PC-3 (cell line): ENCODE data around the gene FRRS1. TPM values are rescaled to one million over a fixed set of nuclear protein-coding genes. Genes with fewer than 3 reads are reported as not detected.

Experiments used
- ATAC-seq: fragments of 200-7000 bp; cut with Tn5 transposase; 2 replicates; pipeline ENCODE4 v1.9.1; 2020; ENCODE audit warnings: mild to moderate bottlenecking, moderate library complexity
- BruUV-seq: library from RNA; stranded (reverse); fragments of 400-500 nt; replicated peaks from 2 replicates; lab custom pipeline; 2021; lab: Mats Ljungman, UMichigan
- CTCF ChIA-PET: fragments of 300-600 bp; sonication (Branson Sonifier 250); formaldehyde crosslinking; loops from one replicate; lab custom pipeline; 2022; ENCODE audit warnings: antibody characterized with exemption; lab: Charles Lee
- POLR2A ChIA-PET: fragments of 300-600 bp; sonication (Branson Sonifier 250); formaldehyde crosslinking; loops from one replicate; lab custom pipeline; 2022; ENCODE audit warnings: antibody characterized with exemption; ENCODE audit not compliant: unreplicated experiment; lab: Charles Lee
- DNase-seq: peaks from one replicate; pipeline ENCODE4 v3.0.0-alpha.2; 2015
- H2AFZ ChIP-seq: fragments of 300-600 bp; sonication (generic); 2 replicates; pipeline ENCODE4 v1.6.0; 2016; ENCODE audit warnings: antibody characterized with exemption, low read length
- H3F3A ChIP-seq: fragments of 300-600 bp; sonication (generic); one replicate; pipeline ENCODE4 v1.6.0; 2017; ENCODE audit warnings: antibody characterized with exemption, low read length, control low read depth, mild to moderate bottlenecking; ENCODE audit not compliant: unreplicated experiment
- H3K27ac ChIP-seq: fragments of 300-600 bp; sonication (generic); 2 replicates; pipeline ENCODE4 v1.5.1; 2016; ENCODE audit warnings: mild to moderate bottlenecking, low read length
- H3K27me3 ChIP-seq: fragments of 300-600 bp; sonication (generic); 2 replicates; pipeline ENCODE4 v1.6.1; 2016; ENCODE audit warnings: low read length, mixed read lengths
- H3K36me3 ChIP-seq: fragments of 300-600 bp; sonication (generic); 2 replicates; pipeline ENCODE4 v1.6.1; 2016; ENCODE audit warnings: low read depth, mixed run types, low read length, mixed read lengths
- H3K4me1 ChIP-seq: fragments of 300-600 bp; sonication (generic); 2 replicates; pipeline ENCODE4 v1.5.1; 2016; ENCODE audit warnings: low read length; ENCODE audit not compliant: insufficient read depth
- H3K4me2 ChIP-seq: fragments of 300-600 bp; sonication (generic); 2 replicates; pipeline ENCODE4 v1.6.0; 2016; ENCODE audit warnings: low read length
- H3K4me3 ChIP-seq: fragments of 300-600 bp; sonication (generic); 2 replicates; pipeline ENCODE4 v1.5.1; 2016; ENCODE audit warnings: mild to moderate bottlenecking, low read length, mixed read lengths
- H3K79me2 ChIP-seq: fragments of 300-600 bp; sonication (generic); 2 replicates; pipeline ENCODE4 v1.6.1; 2017; ENCODE audit warnings: low read length, mixed read lengths
- H3K9ac ChIP-seq: fragments of 300-600 bp; sonication (generic); 2 replicates; pipeline ENCODE4 v1.6.0; 2016; ENCODE audit warnings: mild to moderate bottlenecking, low read length
- H3K9me2 ChIP-seq: fragments of 300-600 bp; sonication (generic); replicated peaks from 2 replicates; pipeline ENCODE4 v1.6.1; 2016; ENCODE audit warnings: mixed run types, low read length, mixed read lengths
- H3K9me3 ChIP-seq: fragments of 300-600 bp; sonication (generic); 2 replicates; pipeline ENCODE4 v1.6.1; 2016; ENCODE audit warnings: low read length, mixed read lengths
- H4K20me1 ChIP-seq: fragments of 300-600 bp; sonication (generic); 2 replicates; pipeline ENCODE4 v1.6.1; 2016; ENCODE audit warnings: low read length, mixed read lengths
- EZH2 ChIP-seq: fragments of 300-600 bp; sonication (generic); IDR thresholded peaks from one replicate; pipeline ENCODE4 v1.6.1; 2017; ENCODE audit warnings: antibody characterized with exemption, mild to moderate bottlenecking, low read length; ENCODE audit not compliant: unreplicated experiment
- EZH2phosphoT487 ChIP-seq: fragments of 300-600 bp; sonication (generic); IDR thresholded peaks from 2 replicates; pipeline ENCODE4 v1.6.1; 2018; ENCODE audit warnings: mild to moderate bottlenecking, antibody characterized with exemption, low read length, borderline replicate concordance
- intact Hi-C: fragments of 100-400 bp; cut with micrococcal nuclease; formaldehyde crosslinking; loops from 2 replicates; pipeline ENCODE4 v1.9.0; 2023
- total RNA-seq: library from RNA; depleted of rRNA; stranded (reverse); fragments of >200 nt; gene quantifications from 2 replicates; pipeline ENCODE4 v1.2.3, GENCODE V29; 2014
- TF ChIP-seq, protein P1 (sequence below): fragments of 300-600 bp; sonication (generic); conservative IDR thresholded peaks from 2 replicates; pipeline ENCODE4 v1.5.1; 2017; ENCODE audit warnings: antibody characterized with exemption, low read depth, mild to moderate bottlenecking, low read length

Gene FRRS1
- total RNA-seq, 1 experiment from 2014 or later, result 16.3 TPM

DNA sequence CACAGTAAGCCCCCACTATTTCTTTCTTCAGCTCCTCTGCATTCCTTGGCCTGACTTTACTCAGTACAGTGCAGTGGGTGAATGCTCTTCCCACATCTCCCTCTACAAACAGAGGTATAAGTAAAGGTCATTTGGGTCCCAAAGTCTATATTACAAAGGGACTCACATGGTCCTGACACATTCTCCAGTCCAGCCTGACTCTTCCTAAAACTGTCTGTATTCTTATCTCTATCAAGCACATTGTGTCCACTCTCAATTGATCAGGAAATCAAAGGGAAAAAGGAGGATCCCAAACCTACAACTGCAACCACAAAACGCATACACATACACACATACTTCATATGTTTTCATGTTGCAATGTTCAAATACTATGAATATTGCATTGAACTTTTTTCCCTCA is 49.4 kb downstream of the FRRS1 start:
- CTCF ChIA-PET, result no interaction called here
- TF ChIP-seq EZH2phosphoT487 (no peak), EZH2 (no peak)
- TF ChIP-seq, protein P1, sequence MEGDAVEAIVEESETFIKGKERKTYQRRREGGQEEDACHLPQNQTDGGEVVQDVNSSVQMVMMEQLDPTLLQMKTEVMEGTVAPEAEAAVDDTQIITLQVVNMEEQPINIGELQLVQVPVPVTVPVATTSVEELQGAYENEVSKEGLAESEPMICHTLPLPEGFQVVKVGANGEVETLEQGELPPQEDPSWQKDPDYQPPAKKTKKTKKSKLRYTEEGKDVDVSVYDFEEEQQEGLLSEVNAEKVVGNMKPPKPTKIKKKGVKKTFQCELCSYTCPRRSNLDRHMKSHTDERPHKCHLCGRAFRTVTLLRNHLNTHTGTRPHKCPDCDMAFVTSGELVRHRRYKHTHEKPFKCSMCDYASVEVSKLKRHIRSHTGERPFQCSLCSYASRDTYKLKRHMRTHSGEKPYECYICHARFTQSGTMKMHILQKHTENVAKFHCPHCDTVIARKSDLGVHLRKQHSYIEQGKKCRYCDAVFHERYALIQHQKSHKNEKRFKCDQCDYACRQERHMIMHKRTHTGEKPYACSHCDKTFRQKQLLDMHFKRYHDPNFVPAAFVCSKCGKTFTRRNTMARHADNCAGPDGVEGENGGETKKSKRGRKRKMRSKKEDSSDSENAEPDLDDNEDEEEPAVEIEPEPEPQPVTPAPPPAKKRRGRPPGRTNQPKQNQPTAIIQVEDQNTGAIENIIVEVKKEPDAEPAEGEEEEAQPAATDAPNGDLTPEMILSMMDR, result no peak

DNA sequence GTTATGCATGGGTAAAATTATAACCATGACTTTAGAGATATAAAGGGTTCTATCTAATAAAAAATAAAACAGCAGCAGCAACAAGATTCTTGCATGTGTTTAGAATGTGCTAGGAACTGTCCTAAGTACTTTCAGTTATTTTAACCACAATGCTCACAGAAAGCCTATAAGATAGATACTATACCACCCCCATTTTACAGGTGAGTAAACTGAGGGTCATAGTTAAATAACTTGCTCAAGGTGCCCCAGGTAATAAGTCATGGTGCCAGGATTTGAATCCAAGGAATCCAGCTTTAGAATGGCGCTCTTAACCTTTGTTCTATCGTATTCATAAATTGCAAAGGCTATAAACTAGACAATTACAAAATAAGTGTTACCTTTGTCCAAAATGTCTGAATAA is 53.4 kb downstream of the FRRS1 start:
- no peaks in the 10 kb centered on the region for H3F3A ChIP-seq
- no peak overlapping the region for H3K4me3 ChIP-seq
- no peaks in the 10 kb centered on the region for H4K20me1 ChIP-seq
- intact Hi-C loops, result no loop called here
- DNase-seq (no peak), ATAC-seq (no peak)
- H3K27me3 ChIP-seq, result no peaks in the 10 kb centered on the region
- peaks cover 18% of the 10 kb centered on the region; the same call in 1 of the 2 replicates for H3K36me3 ChIP-seq
- no peaks in the 10 kb centered on the region for H3K79me2 ChIP-seq
- BruUV-seq, result no TSS peak
- no peaks in the 10 kb centered on the region for H3K9me2 ChIP-seq
- TF ChIP-seq, protein P1, result no peak
- TF ChIP-seq EZH2, result no peak
- TF ChIP-seq EZH2phosphoT487, result no peak
- no peaks in the 10 kb centered on the region for H3K9me3 ChIP-seq
- H3K4me2 ChIP-seq, result no peak overlapping the region
- no peak overlapping the region for H3K9ac ChIP-seq
- H3K4me1 ChIP-seq, result no peaks in the 10 kb centered on the region
- H2AFZ ChIP-seq, result no peak overlapping the region
- CTCF ChIA-PET, result no interaction called here
- POLR2A ChIA-PET, result no interaction called here
- no peak overlapping the region for H3K27ac ChIP-seq

More for the DNA sequence above, 49.4 kb downstream of the FRRS1 start:
- Histone ChIP-seq H3K4me3 (no peak overlapping the region), H3F3A (no peaks in the 10 kb centered on the region), H3K27me3 (no peaks in the 10 kb centered on the region), H3K9ac (no peak overlapping the region), H3K27ac (no peak overlapping the region), H2AFZ (no peak overlapping the region), H4K20me1 (no peaks in the 10 kb centered on the region), H3K79me2 (no peaks in the 10 kb centered on the region), H3K9me3 (no peaks in the 10 kb centered on the region), H3K36me3 (peaks cover 6% of the 10 kb centered on the region; the same call in 1 of the 2 replicates), H3K4me1 (peaks cover 10% of the 10 kb centered on the region), H3K4me2 (no peak overlapping the region), H3K9me2 (no peaks in the 10 kb centered on the region)
- POLR2A ChIA-PET, result no interaction called here
- ATAC-seq (no peak), DNase-seq (no peak)
- intact Hi-C loops, result no loop called here
- no TSS peak for BruUV-seq

DNA sequence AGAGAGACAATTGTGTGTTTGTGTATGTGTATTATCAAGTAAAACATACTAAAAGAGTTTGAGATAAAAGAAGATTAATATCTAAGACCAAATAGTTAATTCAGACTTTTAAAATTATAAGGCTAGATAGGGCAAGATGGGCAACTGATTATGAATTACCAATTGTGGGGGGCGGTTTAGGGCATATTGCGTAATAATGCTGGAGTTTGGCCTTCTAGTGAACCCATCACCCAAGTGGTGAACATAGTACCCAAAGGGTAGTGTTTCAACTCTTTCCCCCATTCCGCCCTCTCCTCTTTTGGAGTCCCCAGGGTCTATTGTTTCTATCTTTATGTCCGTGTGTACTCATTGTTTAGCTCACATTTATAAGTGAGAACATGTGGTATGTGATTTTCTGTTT is 55.4 kb downstream of the FRRS1 start:
- intact Hi-C loops, result no loop called here
- Histone ChIP-seq H3F3A (no peaks in the 10 kb centered on the region), H3K4me1 (no peaks in the 10 kb centered on the region), H3K79me2 (no peaks in the 10 kb centered on the region), H4K20me1 (no peaks in the 10 kb centered on the region), H3K9ac (no peak overlapping the region), H2AFZ (no peak overlapping the region), H3K9me3 (no peaks in the 10 kb centered on the region), H3K4me3 (no peak overlapping the region), H3K4me2 (no peak overlapping the region), H3K27me3 (no peaks in the 10 kb centered on the region), H3K36me3 (peaks cover 23% of the 10 kb centered on the region), H3K9me2 (no peaks in the 10 kb centered on the region), H3K27ac (no peak overlapping the region)
- ATAC-seq, result no peak
- no peak for DNase-seq
- TF ChIP-seq EZH2phosphoT487 (no peak), EZH2 (no peak)
- TF ChIP-seq, protein P1, result no peak
- ChIA-PET POLR2A (no interaction called here), CTCF (no interaction called here)
- BruUV-seq, result no TSS peak
